ENCODE data around the gene PAX8. TPM values are rescaled to one million over a fixed set of nuclear protein-coding genes. Genes with fewer than 3 reads are reported as not detected.
"Not testable (repeated sequence)": the region's sequence is repeated elsewhere in the genome, so short reads cannot be mapped to it uniquely, and the experiment has no call there.

PAX8 gene
- total RNA-seq, result 1 to 10 TPM in 2 of 5 donors, not detected in 3; 4.0 to 6.5 TPM
- 1 to 10 TPM in 1 of 3 donors, under 1 TPM in 2; 0.28 to 1.1 (median 0.50) TPM for polyA plus RNA-seq
- long read RNA-seq, donor 1, partial matches to known transcripts, result 0 of 1 reads
- long read RNA-seq, donor 1, other reads (novel, unspliced or antisense), result 0 of 1 reads
- long read RNA-seq, donor 2, result 0 reads
- long read RNA-seq, donor 3, result 0 reads
- long read RNA-seq, donor 4, result 0 reads
- long read RNA-seq, donor 5, partial matches to known transcripts, result 26 of 34 reads
- long read RNA-seq, donor 5, other reads (novel, unspliced or antisense), result 8 of 34 reads
- long read RNA-seq, donor 6, result 0 reads
- long read RNA-seq, donor 7, result 0 reads
- long read RNA-seq, donor 8, result 0 reads
- long read RNA-seq, donor 9, partial matches to known transcripts, result 6 of 7 reads
- long read RNA-seq, donor 9, other reads (novel, unspliced or antisense), result 0 of 7 reads
- long read RNA-seq, donor 10, result 0 reads

- Histone ChIP-seq H3K27me3 (peaks cover 0 to 62% (median 39%) of the 10 kb centered on the region in 3 donors), H3K9me3 (no peaks in the 10 kb centered on the region), H3K4me1 (peaks cover 19 to 44% (median 32%) of the 10 kb centered on the region in 4 donors), H3K4me3 (no peak within 1 kb of the TSS), H3K27ac (no peak within 1 kb of the TSS), H3K36me3 (no peaks in the 10 kb centered on the region)
- intact Hi-C loops (cut with DNase I; ENCODE audit: low total_unique reads), result no loop called here
- TF ChIP-seq, protein P1, sequence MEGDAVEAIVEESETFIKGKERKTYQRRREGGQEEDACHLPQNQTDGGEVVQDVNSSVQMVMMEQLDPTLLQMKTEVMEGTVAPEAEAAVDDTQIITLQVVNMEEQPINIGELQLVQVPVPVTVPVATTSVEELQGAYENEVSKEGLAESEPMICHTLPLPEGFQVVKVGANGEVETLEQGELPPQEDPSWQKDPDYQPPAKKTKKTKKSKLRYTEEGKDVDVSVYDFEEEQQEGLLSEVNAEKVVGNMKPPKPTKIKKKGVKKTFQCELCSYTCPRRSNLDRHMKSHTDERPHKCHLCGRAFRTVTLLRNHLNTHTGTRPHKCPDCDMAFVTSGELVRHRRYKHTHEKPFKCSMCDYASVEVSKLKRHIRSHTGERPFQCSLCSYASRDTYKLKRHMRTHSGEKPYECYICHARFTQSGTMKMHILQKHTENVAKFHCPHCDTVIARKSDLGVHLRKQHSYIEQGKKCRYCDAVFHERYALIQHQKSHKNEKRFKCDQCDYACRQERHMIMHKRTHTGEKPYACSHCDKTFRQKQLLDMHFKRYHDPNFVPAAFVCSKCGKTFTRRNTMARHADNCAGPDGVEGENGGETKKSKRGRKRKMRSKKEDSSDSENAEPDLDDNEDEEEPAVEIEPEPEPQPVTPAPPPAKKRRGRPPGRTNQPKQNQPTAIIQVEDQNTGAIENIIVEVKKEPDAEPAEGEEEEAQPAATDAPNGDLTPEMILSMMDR (IDR thresholded peaks at IDR 0.05), result no peak
- no peak for TF ChIP-seq POLR2A (IDR thresholded peaks at IDR 0.05)
- no peak for TF ChIP-seq EP300 (IDR thresholded peaks at IDR 0.05)
- no peak for TF ChIP-seq POLR2AphosphoS5 (IDR thresholded peaks at IDR 0.05)
- 59 to 85% (median 83%) methylated on average over 7 to 18 of the region's 18 CpGs for WGBS, 5 donors
- DNase-seq, result no peak
Observed at GRCh38 chr2:113278742-113279139, at the start of gene PAX8. Gene PAX8 (minus strand): TSS chr2:113278921. CDS start chr2:113278394, 527 bp downstream.

- H3K4me3 ChIP-seq, result no peak overlapping the region
- peaks cover 0 to 19% (median 14%) of the 10 kb centered on the region in 4 donors for H3K4me1 ChIP-seq
- H3K9me3 ChIP-seq, result no peaks in the 10 kb centered on the region
- no peak for TF ChIP-seq POLR2A (IDR thresholded peaks at IDR 0.05)
- no peak for TF ChIP-seq EP300 (IDR thresholded peaks at IDR 0.05)
- TF ChIP-seq, protein P1 (IDR thresholded peaks at IDR 0.05), result no peak
- TF ChIP-seq POLR2AphosphoS5 (IDR thresholded peaks at IDR 0.05), result no peak
- H3K27me3 ChIP-seq, result peaks cover 0 to 5% (median 0%) of the 10 kb centered on the region in 3 donors
- no peak for DNase-seq
- H3K36me3 ChIP-seq, result no peaks in the 10 kb centered on the region
- 48 to 79% (median 70%) methylated on average over 3 of the region's 3 CpGs for WGBS, 5 donors
- no peak overlapping the region for H3K27ac ChIP-seq
- intact Hi-C loops (cut with DNase I; ENCODE audit: low total_unique reads), result no loop called here
Observed at GRCh38 chr2:113328043-113328442, 49.3 kb upstream of the PAX8 start.

DNA sequence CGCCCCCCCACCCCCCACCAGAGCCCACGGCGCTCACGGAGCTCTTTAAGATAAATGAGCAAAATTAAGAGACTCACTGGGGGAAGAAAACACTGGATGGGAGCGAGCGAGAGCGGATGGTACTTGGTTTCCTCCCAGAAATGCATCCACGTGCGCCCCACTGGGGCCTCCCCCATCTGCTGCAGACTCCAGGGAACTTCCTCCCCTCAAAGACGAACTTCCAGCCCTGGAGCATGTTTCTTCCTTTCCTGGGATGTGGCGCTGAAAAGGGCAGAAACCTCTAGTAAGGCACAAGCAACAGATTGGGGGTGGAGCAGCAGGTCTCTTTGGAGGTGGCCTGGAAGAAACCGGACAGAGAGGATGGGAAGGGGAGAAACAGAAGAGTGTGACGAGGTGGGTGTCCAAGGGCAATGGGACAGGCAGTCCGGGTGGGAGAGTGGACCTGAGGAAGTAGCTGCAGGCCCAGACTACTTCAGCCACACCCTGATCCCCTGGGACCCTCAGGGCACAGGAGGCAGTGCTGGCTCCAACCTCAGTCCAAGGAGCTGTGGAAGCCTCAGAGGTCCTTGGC, 46.5 kb upstream of the PAX8 start:
- Histone ChIP-seq H3K4me3 (peak overlapping the region; percentile 48 to 52 (median 50)), H3K4me1 (peaks cover 0 to 19% (median 14%) of the 10 kb centered on the region in 4 donors), H3K27ac (peak overlapping the region; percentile 25 to 75 (median 64))
- H3K27me3 ChIP-seq; DNase-seq; intact Hi-C loops (cut with DNase I; ENCODE audit: low total_unique reads); H3K9me3 ChIP-seq; H3K36me3 ChIP-seq: not testable (repeated sequence)
- WGBS, 5 donors, result 6 to 11% (median 7%) methylated on average over 14 of the region's 14 CpGs

GRCh38 chr2:113324684-113325160, 46.0 kb upstream of the PAX8 start:
- H3K4me3 ChIP-seq, result peak overlapping the region; percentile 48 to 52 (median 50)
- no peak for TF ChIP-seq POLR2AphosphoS5 (IDR thresholded peaks at IDR 0.05)
- no peak for TF ChIP-seq POLR2A (IDR thresholded peaks at IDR 0.05)
- TF ChIP-seq EP300 (IDR thresholded peaks at IDR 0.05), result no peak
- TF ChIP-seq, protein P1 (IDR thresholded peaks at IDR 0.05), result no peak
- WGBS, 5 donors, result 0 to 1% (median 1%) methylated on average over 27 of the region's 27 CpGs
- H3K36me3 ChIP-seq, result no peaks in the 10 kb centered on the region
- peaks cover 0 to 19% (median 14%) of the 10 kb centered on the region in 4 donors for H3K4me1 ChIP-seq
- H3K9me3 ChIP-seq, result no peaks in the 10 kb centered on the region
- H3K27me3 ChIP-seq, result peaks cover 0 to 5% (median 0%) of the 10 kb centered on the region in 3 donors
- intact Hi-C loops (cut with DNase I; ENCODE audit: low total_unique reads), result no loop called here
- H3K27ac ChIP-seq, result peak overlapping the region; percentile 25 to 75 (median 64)
- DNase-seq, result peak; percentile 50 to 90

DNA sequence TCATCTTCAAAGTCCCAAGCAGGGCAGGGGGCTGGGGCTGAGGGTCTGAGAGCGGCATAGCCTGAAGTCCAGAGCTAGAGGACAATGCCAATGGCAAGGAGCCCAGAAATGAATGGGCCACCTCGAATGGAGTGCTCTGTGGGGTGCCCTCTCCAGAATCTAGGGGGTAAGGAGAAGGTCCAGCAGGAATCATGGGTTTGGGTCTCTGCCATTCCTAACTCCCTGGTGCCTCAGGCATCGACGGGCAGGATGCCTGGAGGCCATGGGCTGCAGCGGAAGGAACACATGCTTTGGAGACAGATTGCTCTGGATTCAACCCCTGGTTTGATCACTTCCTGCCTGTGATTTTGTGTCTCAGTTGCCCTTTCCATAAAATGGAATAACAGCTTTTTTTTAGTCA, 44.4 kb upstream of the PAX8 start:
- 71 to 78% (median 77%) methylated on average over 5 of the region's 5 CpGs for WGBS, 5 donors
- intact Hi-C loops (cut with DNase I; ENCODE audit: low total_unique reads), result not testable (repeated sequence)

GRCh38 chr2:113320106-113320505, 41.4 kb upstream of the PAX8 start:
- H3K4me1 ChIP-seq, result peaks cover 0 to 14% (median 11%) of the 10 kb centered on the region in 4 donors
- H3K4me3 ChIP-seq; H3K27ac ChIP-seq; DNase-seq; intact Hi-C loops (cut with DNase I; ENCODE audit: low total_unique reads); H3K36me3 ChIP-seq; H3K27me3 ChIP-seq; H3K9me3 ChIP-seq: not testable (repeated sequence)
- WGBS, 5 donors, result 79 to 87% (median 84%) methylated on average over 7 of the region's 7 CpGs

More for the DNA sequence above, 44.4 kb upstream of the PAX8 start:
- H3K4me3 ChIP-seq, H3K9me3 ChIP-seq, H3K36me3 ChIP-seq, H3K27ac ChIP-seq, DNase-seq, H3K27me3 ChIP-seq: not testable (repeated sequence)
- peaks cover 0 to 19% (median 14%) of the 10 kb centered on the region in 4 donors for H3K4me1 ChIP-seq

DNA sequence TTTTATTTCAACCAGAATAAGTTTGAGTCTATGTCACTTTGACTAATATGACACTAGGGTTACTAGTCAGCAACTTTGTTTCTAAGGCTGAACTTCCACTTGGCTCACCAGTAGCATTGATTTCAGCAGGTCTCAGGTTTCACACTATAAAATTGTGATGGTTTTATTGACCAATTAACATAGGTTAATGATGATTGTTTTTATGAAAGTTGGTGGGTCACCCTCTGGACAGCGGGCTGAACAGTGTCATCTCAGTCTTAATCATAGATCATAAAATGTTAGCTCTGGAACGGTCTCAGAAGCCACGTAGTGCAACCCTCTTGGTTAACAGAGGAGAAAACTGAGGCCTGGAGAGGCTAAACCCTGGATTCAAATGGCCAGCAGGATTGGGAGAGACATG, 40.2 kb upstream of the PAX8 start:
- H3K27me3 ChIP-seq; H3K27ac ChIP-seq; H3K9me3 ChIP-seq; H3K4me1 ChIP-seq; intact Hi-C loops (cut with DNase I; ENCODE audit: low total_unique reads); H3K36me3 ChIP-seq; H3K4me3 ChIP-seq; DNase-seq: not testable (repeated sequence)
- WGBS, 5 donors, result 87 to 96% (median 92%) methylated on average over 3 of the region's 3 CpGs

Data from stomach (tissue), 19 donors.